Right lobe of liver (tissue), 6 donors: ENCODE measurements around the gene ARMH1. TPM values are rescaled to one million over a fixed set of nuclear protein-coding genes. Genes with fewer than 3 reads are reported as not detected.
A peak's percentile ranks its signal among the peaks of the same experiment; 100 is the strongest.
"Not testable (repeated sequence)": the region's sequence is repeated elsewhere in the genome, so short reads cannot be mapped to it uniquely, and the experiment has no call there.

ENCODE experiments used
- ATAC-seq, 4 donors: fragments of 200-7000 bp; cut with Tn5 transposase; one replicate each; pipeline ENCODE4 v1.9.1; 2020; ENCODE audit warnings: mild to moderate bottlenecking in 4 of 4, moderate library complexity in 4 of 4
- DNase-seq, 3 donors: peaks; one replicate each; pipeline ENCODE4 v3.0.0-alpha.2; 2020
- H3K27ac ChIP-seq, 3 donors: fragments of 200-600 bp; one replicate each; pipeline ENCODE4 v1.8.0; 2022
- H3K27me3 ChIP-seq, 2 donors: fragments of 200-600 bp; one replicate each; pipeline ENCODE4 v1.8.0; 2022
- H3K36me3 ChIP-seq, 4 donors: fragments of 200-600 bp; sonication (generic) in 1 of 4; one replicate each; pipeline versions ENCODE4 v1.5.1 to v1.8.0; 2017 to 2022; ENCODE audit warnings: control low read depth in 1 of 4
- H3K4me1 ChIP-seq, 4 donors: fragments of 200-600 bp; sonication (generic) in 1 of 4; one replicate each; pipeline versions ENCODE4 v1.5.1 to v1.8.0; 2017 to 2022; ENCODE audit warnings: control low read depth in 1 of 4
- H3K4me3 ChIP-seq, 3 donors: fragments of 200-600 bp; one replicate each; pipeline ENCODE4 v1.8.0; 2022
- H3K9me3 ChIP-seq, 4 donors: fragments of 200-600 bp; sonication (generic) in 1 of 4; one replicate each; pipeline versions ENCODE4 v1.5.1 to v1.8.0; 2017 to 2022; ENCODE audit warnings: control low read depth in 1 of 4
- POLR2A ChIP-seq: fragments of 450-650 bp; IDR thresholded peaks from one replicate; pipeline ENCODE4 v1.6.1; 2017; ENCODE audit warnings: antibody characterized with exemption, mild to moderate bottlenecking
- WGBS: methylation state at CpG from one replicate; pipeline ENCODE4 v1.1.6; 2018; ENCODE audit warnings: low coverage, low lambda C conversion rate; ENCODE audit not compliant: insufficient coverage; ENCODE audit errors: missing lambda C conversion rate; 5-methylcytosine and 5-hydroxymethylcytosine counted together
- intact Hi-C, 2 donors: fragments of 100-400 bp; cut with DNase I; formaldehyde crosslinking; loops; one replicate each; pipeline versions ENCODE4 v1.11.2 to v1.14.1; 2022
- total RNA-seq, 6 experiments: library from RNA; depleted of rRNA in 2 of 6; stranded (reverse); fragments of >200 nt in 2 of 6; fragmentation: NEBNext Ultra II Directional in 3 of 6; extraction: Animal tissue kit (Norgen Biotek cat#: 25700) in 3 of 6; gene quantifications; one replicate each; pipeline versions ENCODE4 v1.1.0 to v1.2.4, GENCODE V29; 2016 to 2023
- TF ChIP-seq, protein P1 (sequence below), 4 donors: fragments of 200-600 bp in 3 of 4; fragments of 450-650 bp in 1 of 4; IDR thresholded peaks; one replicate each; pipeline versions ENCODE4 v1.5.1 to v1.8.0; 2016 to 2022; ENCODE audit warnings: antibody characterized with exemption in 4 of 4, mild to moderate bottlenecking in 2 of 4
- donor health status: DM: no; HTN: yes; CAD: no.
- donor health status: DM: no; HTN: no; CAD: no.
- donor health status: DM: no; HTN: no; CAD: no.
- donor health status: DM: no; HTN: yes; CAD: no.
- donor health status: DM: no; HTN: yes; CAD: no.

ARMH1 gene
- total RNA-seq, 6 experiments from 2014 or later, result 2.7 to 18.4 (median 5.2) TPM

- Histone ChIP-seq H3K27ac (no peak overlapping the region), H3K36me3 (no peaks in the 10 kb centered on the region), H3K4me3 (no peak overlapping the region), H3K4me1 (peaks cover 0 to 10% (median 2%) of the 10 kb centered on the region in 4 donors), H3K27me3 (no peaks in the 10 kb centered on the region), H3K9me3 (no peaks in the 10 kb centered on the region)
- 54% methylated on average over 3 of the region's 3 CpGs for WGBS
- no peak for DNase-seq
- TF ChIP-seq, protein P1, sequence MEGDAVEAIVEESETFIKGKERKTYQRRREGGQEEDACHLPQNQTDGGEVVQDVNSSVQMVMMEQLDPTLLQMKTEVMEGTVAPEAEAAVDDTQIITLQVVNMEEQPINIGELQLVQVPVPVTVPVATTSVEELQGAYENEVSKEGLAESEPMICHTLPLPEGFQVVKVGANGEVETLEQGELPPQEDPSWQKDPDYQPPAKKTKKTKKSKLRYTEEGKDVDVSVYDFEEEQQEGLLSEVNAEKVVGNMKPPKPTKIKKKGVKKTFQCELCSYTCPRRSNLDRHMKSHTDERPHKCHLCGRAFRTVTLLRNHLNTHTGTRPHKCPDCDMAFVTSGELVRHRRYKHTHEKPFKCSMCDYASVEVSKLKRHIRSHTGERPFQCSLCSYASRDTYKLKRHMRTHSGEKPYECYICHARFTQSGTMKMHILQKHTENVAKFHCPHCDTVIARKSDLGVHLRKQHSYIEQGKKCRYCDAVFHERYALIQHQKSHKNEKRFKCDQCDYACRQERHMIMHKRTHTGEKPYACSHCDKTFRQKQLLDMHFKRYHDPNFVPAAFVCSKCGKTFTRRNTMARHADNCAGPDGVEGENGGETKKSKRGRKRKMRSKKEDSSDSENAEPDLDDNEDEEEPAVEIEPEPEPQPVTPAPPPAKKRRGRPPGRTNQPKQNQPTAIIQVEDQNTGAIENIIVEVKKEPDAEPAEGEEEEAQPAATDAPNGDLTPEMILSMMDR (IDR thresholded peaks at IDR 0.05), result no peak
- no peak for TF ChIP-seq POLR2A
- ATAC-seq, result no peak
- intact Hi-C loops, result no loop called here
Observed at GRCh38 chr1:44698138-44698537, 23.6 kb downstream of the ARMH1 start.

DNA sequence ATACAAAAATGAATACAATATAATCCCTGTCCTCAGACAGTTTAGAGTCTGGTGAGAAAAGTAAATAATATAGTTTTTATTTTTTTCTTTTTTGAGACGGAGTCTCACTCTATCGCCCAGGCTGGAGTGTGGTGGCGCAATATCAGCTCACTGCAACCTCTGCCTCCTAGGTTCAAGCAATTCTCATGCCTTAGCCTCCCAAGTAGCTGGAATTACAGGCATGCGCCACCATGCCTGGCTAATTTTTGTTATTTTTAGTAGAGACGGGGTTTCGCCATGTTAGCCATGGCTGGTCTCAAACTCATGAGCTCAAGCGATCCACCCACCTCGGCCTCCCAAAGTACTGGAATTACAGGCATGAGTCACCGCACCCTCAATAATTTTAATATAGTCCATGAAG lies 24.9 kb downstream of the ARMH1 start:
- ATAC-seq, DNase-seq, H3K27ac ChIP-seq, H3K36me3 ChIP-seq, H3K4me3 ChIP-seq, intact Hi-C loops, H3K27me3 ChIP-seq, H3K9me3 ChIP-seq: not testable (repeated sequence)
- peaks cover 0 to 10% (median 2%) of the 10 kb centered on the region in 4 donors for H3K4me1 ChIP-seq
- 78% methylated on average over 9 of the region's 9 CpGs for WGBS

DNA sequence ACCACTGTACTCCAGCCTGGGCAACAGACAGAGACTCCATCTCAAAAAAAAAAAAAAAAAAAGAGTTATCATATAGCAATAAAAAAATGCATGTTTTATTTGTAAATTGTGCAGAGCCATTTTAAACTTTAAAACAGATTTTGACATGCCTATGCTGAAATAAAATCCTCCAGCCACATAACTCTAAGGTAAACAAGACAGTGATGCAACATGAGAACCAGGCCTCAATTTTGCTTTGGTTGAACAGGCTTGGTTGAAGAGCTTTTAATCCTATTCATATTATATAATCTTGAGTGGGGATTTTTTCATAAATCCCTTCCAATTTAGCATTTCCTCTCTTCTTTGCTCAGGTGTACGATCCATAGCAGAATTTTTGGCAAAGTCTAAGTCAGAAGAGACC lies 26.1 kb downstream of the ARMH1 start:
- peak; percentile 55 to 82 (median 66) for ATAC-seq
- no peak for DNase-seq
- no peak overlapping the region for H3K27ac ChIP-seq
- no peak overlapping the region for H3K4me3 ChIP-seq
- H3K9me3 ChIP-seq, result no peaks in the 10 kb centered on the region
- WGBS, result 67% methylated on average over 1 of the region's 1 CpG
- H3K4me1 ChIP-seq, result peaks cover 0 to 10% (median 2%) of the 10 kb centered on the region in 4 donors
- H3K36me3 ChIP-seq, result no peaks in the 10 kb centered on the region
- TF ChIP-seq, protein P1 (IDR thresholded peaks at IDR 0.05), result no peak
- TF ChIP-seq POLR2A, result no peak
- intact Hi-C loops, result no loop called here
- H3K27me3 ChIP-seq, result no peaks in the 10 kb centered on the region

- WGBS, result 59% methylated on average over 7 of the region's 7 CpGs
Observed at GRCh38 chr1:44701141-44701573, 26.6 kb downstream of the ARMH1 start.

DNA sequence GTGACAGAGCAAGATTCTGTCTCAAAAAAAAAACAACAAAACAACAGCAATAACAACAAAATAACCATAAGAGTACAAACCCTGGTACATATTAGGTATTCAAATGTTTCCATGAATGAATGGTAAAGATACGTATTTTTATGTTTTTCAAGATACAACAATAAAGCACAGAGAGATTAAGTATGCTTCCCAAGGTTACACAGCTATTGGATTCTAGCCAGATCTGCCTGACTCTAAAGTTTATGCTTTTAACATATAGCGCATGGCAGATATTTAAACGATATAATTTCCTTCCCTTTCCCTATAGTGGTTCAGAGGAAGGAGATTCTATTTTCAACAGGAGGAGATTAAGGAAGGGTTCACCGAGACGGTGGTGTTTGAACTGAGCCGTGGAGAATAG lies 31.0 kb downstream of the ARMH1 start:
- 73% methylated on average over 6 of the region's 6 CpGs for WGBS
- intact Hi-C loops, result no loop called here
- no peak for ATAC-seq
- Histone ChIP-seq H3K4me1 (peaks cover 0 to 19% (median under 1%) of the 10 kb centered on the region in 4 donors), H3K36me3 (no peaks in the 10 kb centered on the region), H3K4me3 (no peak overlapping the region), H3K27me3 (no peaks in the 10 kb centered on the region), H3K9me3 (no peaks in the 10 kb centered on the region), H3K27ac (no peak overlapping the region)
- no peak for DNase-seq
- TF ChIP-seq, protein P1 (IDR thresholded peaks at IDR 0.05), result no peak
- TF ChIP-seq POLR2A, result no peak

More at GRCh38 chr1:44701141-44701573, 26.6 kb downstream of the ARMH1 start:
- no peaks in the 10 kb centered on the region for H3K27me3 ChIP-seq
- no peak overlapping the region for H3K4me3 ChIP-seq
- ATAC-seq, result peak in 2 of 4 donors; percentile 45 to 74
- no peak overlapping the region for H3K27ac ChIP-seq
- intact Hi-C loops, result no loop called here
- no peaks in the 10 kb centered on the region for H3K9me3 ChIP-seq
- no peak for DNase-seq
- TF ChIP-seq POLR2A, result no peak
- TF ChIP-seq, protein P1 (IDR thresholded peaks at IDR 0.05), result no peak
- peaks cover 0 to 10% (median 2%) of the 10 kb centered on the region in 4 donors for H3K4me1 ChIP-seq
- H3K36me3 ChIP-seq, result no peaks in the 10 kb centered on the region
